RPMI7951 (cell line): ENCODE data around the gene SOD2. TPM values are rescaled to one million over a fixed set of nuclear protein-coding genes. Genes with fewer than 3 reads are reported as not detected.
"Not testable (repeated sequence)": the region's sequence is repeated elsewhere in the genome, so short reads cannot be mapped to it uniquely, and the experiment has no call there.

ENCODE experiments used
- DNase-seq: peaks from one replicate; pipeline ENCODE4 v3.0.0-alpha.2; 2012; ENCODE audit warnings: low read depth
- total RNA-seq: library from RNA; depleted of rRNA; stranded (reverse); fragments of >200 nt; shearing (Covaris generic); gene quantifications from 2 replicates; pipeline ENCODE4 v1.2.3, GENCODE V29; 2014; rRNA removed

SOD2 gene
- 59.8 and 79.5 TPM in 2 replicates for total RNA-seq

GRCh38 chr6:159693128-159693893 is at the start of gene SOD2:
Gene SOD2, minus strand, starts transcription at chr6:159693241. Its CDS starts 74 bp downstream, at chr6:159693167.
- DNase-seq = peak; percentile 86

GRCh38 chr6:159742165-159742564 is 49.1 kb upstream of the SOD2 start:
- no peak for DNase-seq

- DNase-seq = no peak
These were observed 46.3 kb upstream of the SOD2 start for GRCh38 chr6:159739341-159739740.

GRCh38 chr6:159736908-159737307 is 43.9 kb upstream of the SOD2 start:
- no peak for DNase-seq

GRCh38 chr6:159733395-159733794 is 40.4 kb upstream of the SOD2 start:
- not testable (repeated sequence) for DNase-seq

GRCh38 chr6:159732550-159732949 is 39.5 kb upstream of the SOD2 start:
- DNase-seq = not testable (repeated sequence)

GRCh38 chr6:159730332-159730676 is 37.3 kb upstream of the SOD2 start:
- DNase-seq = no peak

- peak; percentile 15 for DNase-seq
These were observed 36.7 kb upstream of the SOD2 start for GRCh38 chr6:159729598-159730331.

GRCh38 chr6:159728531-159728964 is 35.5 kb upstream of the SOD2 start:
- DNase-seq = no peak

- peak; percentile 45 for DNase-seq
These were observed 34.8 kb upstream of the SOD2 start for GRCh38 chr6:159727717-159728445.

GRCh38 chr6:159726918-159727716 is 34.1 kb upstream of the SOD2 start, which contains the start of gene WTAP:
Gene WTAP, plus strand, starts transcription at chr6:159727506. Its CDS starts 8,760 bp downstream, at chr6:159736266.
- DNase-seq = peak; percentile 92

GRCh38 chr6:159726255-159726917 is 33.3 kb upstream of the SOD2 start:
- DNase-seq = no peak

- not testable (repeated sequence) for DNase-seq
These were observed 32.2 kb upstream of the SOD2 start for GRCh38 chr6:159725208-159725607.

GRCh38 chr6:159724778-159725177 is 31.7 kb upstream of the SOD2 start:
- DNase-seq = no peak

GRCh38 chr6:159723259-159723658 is 30.2 kb upstream of the SOD2 start:
- no peak for DNase-seq

- no peak for DNase-seq
These were observed 29.6 kb upstream of the SOD2 start for GRCh38 chr6:159722655-159723054.

- DNase-seq = not testable (repeated sequence)
These were observed 28.9 kb upstream of the SOD2 start for GRCh38 chr6:159721981-159722380.

- no peak for DNase-seq
These were observed 27.7 kb upstream of the SOD2 start for GRCh38 chr6:159720708-159721107.

- DNase-seq = no peak
These were observed 26.2 kb upstream of the SOD2 start for GRCh38 chr6:159719287-159719686.

- no peak for DNase-seq
These were observed 25.6 kb upstream of the SOD2 start for GRCh38 chr6:159718634-159719033.
